ENCODE measurements around the gene DNAI1. TPM values are rescaled to one million over a fixed set of nuclear protein-coding genes. Genes with fewer than 3 reads are reported as not detected.

DNAI1 gene
- total RNA-seq, 1 experiment from 2014 or later = 1.1 TPM

DNA sequence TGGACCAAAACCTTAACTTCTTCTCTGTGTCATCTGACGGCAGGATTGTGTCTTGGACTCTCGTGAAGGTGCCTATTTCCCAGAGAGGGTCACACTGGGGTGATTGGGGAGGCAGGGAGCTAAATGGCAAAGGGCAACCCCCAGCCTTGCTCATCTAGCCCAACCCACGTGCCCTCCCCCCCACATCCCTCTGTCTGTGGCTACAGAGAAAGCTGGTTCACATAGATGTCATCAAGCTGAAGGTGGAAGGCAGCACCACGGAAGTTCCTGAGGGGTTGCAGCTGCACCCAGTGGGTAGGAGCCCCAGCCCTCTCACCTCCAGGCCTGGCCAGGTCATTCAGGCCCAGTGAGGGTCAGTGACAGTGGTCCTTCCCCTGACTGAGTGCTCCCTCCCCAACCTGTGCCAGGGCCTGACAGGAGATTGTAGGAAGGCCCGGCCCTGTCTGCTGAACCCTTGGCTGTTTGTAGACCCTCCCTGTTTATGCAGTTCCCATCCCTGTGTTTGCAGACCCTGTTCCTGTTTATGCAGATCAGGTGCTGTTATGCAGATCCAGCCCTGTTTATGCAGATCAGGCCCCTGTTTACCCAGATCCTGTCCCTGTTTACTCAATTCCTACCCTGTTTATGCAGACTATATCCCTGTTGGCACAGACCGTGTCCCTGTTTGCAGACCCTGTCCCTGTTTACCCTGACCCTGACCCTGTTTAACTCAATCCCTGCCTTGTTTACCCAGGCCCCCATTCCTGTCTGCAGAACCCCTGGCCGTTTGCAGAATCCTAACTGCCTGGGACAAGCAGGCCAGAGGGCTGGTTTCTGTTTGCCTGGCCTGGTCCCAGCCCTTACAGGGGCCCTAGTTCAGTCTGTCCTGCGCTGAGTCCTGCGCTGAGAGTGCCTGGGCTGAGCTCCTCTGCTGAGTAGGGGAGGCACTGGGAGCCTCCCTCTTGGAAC, 53.8 kb downstream of the DNAI1 start:
- intact Hi-C loops (cut with micrococcal nuclease) = no loop called here
- Histone ChIP-seq H2AFZ (ENCODE audit: low read depth, low read length, poor library complexity, severe bottlenecking) (no peak overlapping the region), H3K27me3 (ENCODE audit: insufficient read depth, low read length) (no peaks in the 10 kb centered on the region), H3K9ac (ENCODE audit: low read length) (no peak overlapping the region), H3K9me3 (ENCODE audit: control insufficient read depth in 1 of 2, insufficient read depth in 1 of 2, low read depth in 1 of 2, low read length in 2 of 2) (no peaks in the 10 kb centered on the region), H3K9me2 (ENCODE audit: insufficient read depth) (no peaks in the 10 kb centered on the region), H3K4me1 (ENCODE audit: control insufficient read depth in 1 of 2, insufficient read depth in 2 of 2, low read length in 2 of 2) (peaks cover 3 to 5% of the 10 kb centered on the region in 2 experiments; a peak in 2 of 4 replicates), H3K4me2 (ENCODE audit: low read length) (no peak overlapping the region), H3K79me2 (ENCODE audit: insufficient read depth, low read length) (no peaks in the 10 kb centered on the region), H4K20me1 (ENCODE audit: insufficient read depth) (no peaks in the 10 kb centered on the region), H3K36me3 (ENCODE audit: control insufficient read depth in 1 of 2, insufficient read depth in 2 of 2, low read length in 2 of 2) (no peaks in the 10 kb centered on the region), H3K4me3 (replicated peaks in 1 of 2; ENCODE audit: low read depth in 1 of 2, low read length in 2 of 2) (no peak overlapping the region), H3K27ac (ENCODE audit: low read depth, low read length) (no peak overlapping the region)
- ATAC-seq (no peak), DNase-seq (ENCODE audit: low read depth, low spot score) (no peak)
- ChIA-PET RAD21 (ENCODE audit: low non-redundant PET in 1 of 2, low total read pairs in 2 of 2, uncharacterized antibody in 2 of 2, unreplicated experiment in 2 of 2) (no interaction called here), POLR2A (no interaction called here), CTCF (interaction anchor here (0.8 kb wide), 1 partner anchor 109 kb away, joined by 3 read pairs; no protein-coding TSS in a partner anchor)
- no TSS peak for BruUV-seq (replicated peaks)
- TF ChIP-seq, protein P1, sequence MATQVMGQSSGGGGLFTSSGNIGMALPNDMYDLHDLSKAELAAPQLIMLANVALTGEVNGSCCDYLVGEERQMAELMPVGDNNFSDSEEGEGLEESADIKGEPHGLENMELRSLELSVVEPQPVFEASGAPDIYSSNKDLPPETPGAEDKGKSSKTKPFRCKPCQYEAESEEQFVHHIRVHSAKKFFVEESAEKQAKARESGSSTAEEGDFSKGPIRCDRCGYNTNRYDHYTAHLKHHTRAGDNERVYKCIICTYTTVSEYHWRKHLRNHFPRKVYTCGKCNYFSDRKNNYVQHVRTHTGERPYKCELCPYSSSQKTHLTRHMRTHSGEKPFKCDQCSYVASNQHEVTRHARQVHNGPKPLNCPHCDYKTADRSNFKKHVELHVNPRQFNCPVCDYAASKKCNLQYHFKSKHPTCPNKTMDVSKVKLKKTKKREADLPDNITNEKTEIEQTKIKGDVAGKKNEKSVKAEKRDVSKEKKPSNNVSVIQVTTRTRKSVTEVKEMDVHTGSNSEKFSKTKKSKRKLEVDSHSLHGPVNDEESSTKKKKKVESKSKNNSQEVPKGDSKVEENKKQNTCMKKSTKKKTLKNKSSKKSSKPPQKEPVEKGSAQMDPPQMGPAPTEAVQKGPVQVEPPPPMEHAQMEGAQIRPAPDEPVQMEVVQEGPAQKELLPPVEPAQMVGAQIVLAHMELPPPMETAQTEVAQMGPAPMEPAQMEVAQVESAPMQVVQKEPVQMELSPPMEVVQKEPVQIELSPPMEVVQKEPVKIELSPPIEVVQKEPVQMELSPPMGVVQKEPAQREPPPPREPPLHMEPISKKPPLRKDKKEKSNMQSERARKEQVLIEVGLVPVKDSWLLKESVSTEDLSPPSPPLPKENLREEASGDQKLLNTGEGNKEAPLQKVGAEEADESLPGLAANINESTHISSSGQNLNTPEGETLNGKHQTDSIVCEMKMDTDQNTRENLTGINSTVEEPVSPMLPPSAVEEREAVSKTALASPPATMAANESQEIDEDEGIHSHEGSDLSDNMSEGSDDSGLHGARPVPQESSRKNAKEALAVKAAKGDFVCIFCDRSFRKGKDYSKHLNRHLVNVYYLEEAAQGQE (IDR thresholded peaks at IDR 0.05; ENCODE audit: low read depth) = no peak
- TF ChIP-seq POLR2A (IDR thresholded peaks at IDR 0.05; ENCODE audit: borderline replicate concordance, extremely low read depth, insufficient read depth, insufficient read length) (no peak), ATF3 (IDR thresholded peaks at IDR 0.05) (no peak), ELF1 (IDR thresholded peaks at IDR 0.05; ENCODE audit: borderline replicate concordance, low read depth) (no peak), RAD21 (IDR thresholded peaks at IDR 0.05; ENCODE audit: low read depth) (no peak), CBX3 (IDR thresholded peaks at IDR 0.05; ENCODE audit: low read depth) (no peak), SP1 (IDR thresholded peaks at IDR 0.05; ENCODE audit: low read depth) (no peak)
